Measurements from ENCODE around the gene PCSK5. TPM values are rescaled to one million over a fixed set of nuclear protein-coding genes. Genes with fewer than 3 reads are reported as not detected.

Gene PCSK5
- total RNA-seq, 1 experiment from 2014 or later: 7.5 TPM

DNA sequence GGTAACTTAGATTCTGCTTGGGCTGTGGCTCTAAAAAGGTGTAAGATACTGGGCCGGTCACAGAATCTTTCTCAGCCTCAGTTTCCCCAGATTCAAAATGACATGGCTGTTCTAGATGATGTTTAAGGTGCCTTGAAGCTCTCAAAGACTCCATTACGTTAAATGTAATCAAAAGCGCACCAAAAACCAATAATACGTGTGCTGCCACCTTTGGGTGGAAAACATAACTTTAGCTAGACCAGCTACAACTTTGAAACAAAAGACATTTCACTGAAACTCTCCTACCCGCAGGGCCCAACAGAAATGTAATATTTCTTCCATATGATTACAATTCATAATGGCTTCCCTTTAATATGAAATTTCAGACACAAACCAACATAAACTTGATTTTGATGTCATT is 35.0 kb upstream of the PCSK5 start:
- H4K20me1 ChIP-seq (ENCODE audit: control insufficient read depth, insufficient read depth, insufficient read length): no peaks in the 10 kb centered on the region
- TF ChIP-seq, protein P1, sequence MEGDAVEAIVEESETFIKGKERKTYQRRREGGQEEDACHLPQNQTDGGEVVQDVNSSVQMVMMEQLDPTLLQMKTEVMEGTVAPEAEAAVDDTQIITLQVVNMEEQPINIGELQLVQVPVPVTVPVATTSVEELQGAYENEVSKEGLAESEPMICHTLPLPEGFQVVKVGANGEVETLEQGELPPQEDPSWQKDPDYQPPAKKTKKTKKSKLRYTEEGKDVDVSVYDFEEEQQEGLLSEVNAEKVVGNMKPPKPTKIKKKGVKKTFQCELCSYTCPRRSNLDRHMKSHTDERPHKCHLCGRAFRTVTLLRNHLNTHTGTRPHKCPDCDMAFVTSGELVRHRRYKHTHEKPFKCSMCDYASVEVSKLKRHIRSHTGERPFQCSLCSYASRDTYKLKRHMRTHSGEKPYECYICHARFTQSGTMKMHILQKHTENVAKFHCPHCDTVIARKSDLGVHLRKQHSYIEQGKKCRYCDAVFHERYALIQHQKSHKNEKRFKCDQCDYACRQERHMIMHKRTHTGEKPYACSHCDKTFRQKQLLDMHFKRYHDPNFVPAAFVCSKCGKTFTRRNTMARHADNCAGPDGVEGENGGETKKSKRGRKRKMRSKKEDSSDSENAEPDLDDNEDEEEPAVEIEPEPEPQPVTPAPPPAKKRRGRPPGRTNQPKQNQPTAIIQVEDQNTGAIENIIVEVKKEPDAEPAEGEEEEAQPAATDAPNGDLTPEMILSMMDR (conservative IDR thresholded peaks at IDR 0.05): peak; percentile 69
- no peaks in the 10 kb centered on the region for H3K9me3 Mint-ChIP-seq
- WGBS (ENCODE audit: extremely low coverage, insufficient read length, low lambda C conversion rate): no CpG with 5 or more reads among the region's 5 CpGs
- no peak overlapping the region for H2BK15ac ChIP-seq (ENCODE audit: low read depth, low read length)
- H2BK120ac ChIP-seq (ENCODE audit: low read depth, low read length, poor library complexity, severe bottlenecking): no peak overlapping the region
- no peak overlapping the region for H3T11ph ChIP-seq (ENCODE audit: low read length)
- H3K4me2 ChIP-seq (ENCODE audit: insufficient read depth, insufficient read length, low read length): no peak overlapping the region
- H3K4ac ChIP-seq (ENCODE audit: low read depth, low read length): no peak overlapping the region
- H3K4me3 Mint-ChIP-seq: no peak overlapping the region
- H3K9ac ChIP-seq (ENCODE audit: extremely low read depth, insufficient read length, low read length): no peak overlapping the region
- no peak overlapping the region for H2AFZ ChIP-seq (ENCODE audit: low read length)
- no peak overlapping the region for H3K56ac ChIP-seq (ENCODE audit: insufficient read length, low read depth, low read length)
- H3K79me1 ChIP-seq (ENCODE audit: insufficient read depth, low read depth, low read length, poor library complexity, severe bottlenecking): no peaks in the 10 kb centered on the region
- H3K23ac ChIP-seq (ENCODE audit: insufficient read length, low read depth, low read length): no peak overlapping the region
- no peak overlapping the region for H4K91ac ChIP-seq (ENCODE audit: insufficient read length, low read depth, low read length)
- 0 out of 4 replicates have a peak, but pooled peaks cover 0 to 3% of the 10 kb centered on the region in 2 experiments for H3K4me1 Mint-ChIP-seq
- no peak overlapping the region for H3K27ac Mint-ChIP-seq
- DNase-seq: no peak
- no peaks in the 10 kb centered on the region for H3K4me1 ChIP-seq (ENCODE audit: insufficient read depth, low read length)
- H2AK5ac ChIP-seq (ENCODE audit: insufficient read length, low read length): no peak overlapping the region
- H2BK12ac ChIP-seq (ENCODE audit: insufficient read length, low read depth, low read length): no peak overlapping the region
- no peaks in the 10 kb centered on the region for H3K27me3 ChIP-seq (ENCODE audit: insufficient read depth, low read length)
- H3K9me3 ChIP-seq (ENCODE audit: control insufficient read depth, low read depth, low read length): no peaks in the 10 kb centered on the region
- no peaks in the 10 kb centered on the region for H3K79me2 ChIP-seq (ENCODE audit: insufficient read depth, low read length)
- no peak overlapping the region for H2BK5ac ChIP-seq (ENCODE audit: insufficient read length, low read length)
- no peak overlapping the region for H3K14ac ChIP-seq (ENCODE audit: insufficient read depth, low read length)
- no peak overlapping the region for H3K18ac ChIP-seq (ENCODE audit: insufficient read length, low read depth, low read length)
- no peaks in the 10 kb centered on the region for H3K36me3 Mint-ChIP-seq (ENCODE audit: insufficient read depth in 1 of 3, low read depth in 3 of 3)
- no peak overlapping the region for H4K5ac ChIP-seq (ENCODE audit: insufficient read length, low read depth, low read length)
- no peaks in the 10 kb centered on the region for H3K23me2 ChIP-seq (ENCODE audit: insufficient read length, low read depth, low read length, poor library complexity, severe bottlenecking)
- H3K27ac ChIP-seq (ENCODE audit: insufficient read length, low read depth, low read length): no peak overlapping the region
- H2BK20ac ChIP-seq (ENCODE audit: low read depth, low read length, poor library complexity, severe bottlenecking): no peak overlapping the region
- no peak overlapping the region for H4K8ac ChIP-seq (replicated peaks; ENCODE audit: insufficient read length, low read depth, low read length)
- H3K27me3 Mint-ChIP-seq (ENCODE audit: low read depth): no peaks in the 10 kb centered on the region

Data from H9 (cell line).